Activated CD4-positive, alpha-beta memory T cell treated with anti-CD3 and anti-CD28 coated beads for 36 hours (primary cell): ENCODE data around the gene NTN3. TPM values are rescaled to one million over a fixed set of nuclear protein-coding genes. Genes with fewer than 3 reads are reported as not detected.

Source experiments
- CTCF ChIA-PET: fragments of 350-600 bp; sonication (Branson Sonifier 250); formaldehyde crosslinking; loops from one replicate; lab custom pipeline; 2021; ENCODE audit warnings: antibody characterized with exemption, inconsistent platforms; lab: Charles Lee
- POLR2A ChIA-PET: fragments of 350-600 bp; sonication (Branson Sonifier 250); formaldehyde crosslinking; loops from one replicate; lab custom pipeline; 2021; ENCODE audit warnings: antibody characterized with exemption; lab: Charles Lee
- DNase-seq: peaks from one replicate; pipeline ENCODE4 v3.0.0-alpha.2; 2020
- H3K27ac Mint-ChIP-seq: one replicate; pipeline ENCODE4 v1.8.0; 2021; ENCODE audit warnings: mixed read lengths
- H3K27me3 Mint-ChIP-seq: one replicate; pipeline ENCODE4 v1.8.0; 2021; ENCODE audit warnings: mixed read lengths
- H3K36me3 Mint-ChIP-seq: one replicate; pipeline ENCODE4 v1.8.0; 2021; ENCODE audit warnings: mixed read lengths
- H3K4me1 Mint-ChIP-seq: one replicate; pipeline ENCODE4 v1.8.0; 2021; ENCODE audit warnings: low read depth, mixed read lengths
- H3K4me3 Mint-ChIP-seq: one replicate; pipeline ENCODE4 v1.8.0; 2021; ENCODE audit warnings: mild to moderate bottlenecking, mixed read lengths
- H3K9me3 Mint-ChIP-seq: one replicate; pipeline ENCODE4 v1.8.0; 2021; ENCODE audit warnings: mixed read lengths
- intact Hi-C: fragments of 100-400 bp; cut with micrococcal nuclease; formaldehyde crosslinking; loops from one replicate; pipeline ENCODE4 v1.15.1; 2023
- microRNA-seq: library from miRNA; unstranded; fragments of <30 nt; microRNA quantifications from one replicate; pipeline ENCODE4 v1.2.0, GENCODE V29; 2022; ENCODE audit warnings: borderline number of aligned reads, borderline microRNAs expressed, borderline replicate concordance
- total RNA-seq, 2 experiments: library from RNA; stranded (reverse); gene quantifications; one replicate each; pipeline ENCODE4 v1.2.3, GENCODE V29; 2021

The NTN3 gene
- total RNA-seq, 2 experiments from 2014 or later = not detected

- Mint-ChIP-seq H3K27ac (peak overlapping the region; percentile 86), H3K36me3 (peaks cover 15% of the 10 kb centered on the region), H3K4me3 (peak overlapping the region; percentile 83), H3K27me3 (no peaks in the 10 kb centered on the region), H3K4me1 (peaks cover 40% of the 10 kb centered on the region), H3K9me3 (no peaks in the 10 kb centered on the region)
- ChIA-PET CTCF (interaction anchor here (0.9 to 1.0 kb wide), 2 partner anchors 12 to 91 kb away, joined by 3 to 4 read pairs; partner anchors contain the start of gene CCNF), POLR2A (interaction anchor here (0.5 to 3.6 kb wide), 5 partner anchors 11 to 253 kb away, joined by 3 to 43 read pairs (median 3); partner anchors contain the start of genes CEMP1 and RNPS1)
- peak; percentile 67 for DNase-seq
- intact Hi-C loops = no loop called here
Observed at GRCh38 chr16:2520784-2521531, 49.9 kb downstream of the NTN3 start.

Small RNA genes within 50 kb of the gene (microRNA-seq; reads per million reads assigned to microRNA genes)
- gene MIR6767 (not detected), gene MIR6768 (1.6 reads per million)

Other genes with a start within 250 kb of the NTN3 start
- 10 to 100 TPM; 19.3 to 19.6 TPM for gene E4F1, start 247.7 kb upstream of the NTN3 start, total RNA-seq
- under 1 TPM; 0.63 to 0.67 TPM for gene DNASE1L2, start 234.9 kb upstream of the NTN3 start, total RNA-seq
- gene ECI1, start 219.7 kb upstream of the NTN3 start, total RNA-seq = 10 to 100 TPM; 50.7 to 52.5 TPM
- gene RNPS1, start 203.2 kb upstream of the NTN3 start, total RNA-seq = 100 to 1,000 TPM; 292 to 294 TPM
- gene ABCA3, start 130.6 kb upstream of the NTN3 start, total RNA-seq = 1 to 10 TPM; 6.1 to 6.4 TPM
- 10 to 100 TPM; 53.5 to 54.7 TPM for gene CCNF, start 41.9 kb upstream of the NTN3 start, total RNA-seq
- 10 to 100 TPM; 23.9 to 24.3 TPM for gene TEDC2, start 11.2 kb upstream of the NTN3 start, total RNA-seq
- gene TBC1D24, start 3.8 kb downstream of the NTN3 start, total RNA-seq = 10 to 100 TPM; 12.2 to 12.4 TPM
- 100 to 1,000 TPM; 111 to 115 TPM for gene ATP6V0C, start 42.7 kb downstream of the NTN3 start, total RNA-seq
- gene AMDHD2, start 49.1 kb downstream of the NTN3 start, total RNA-seq = 10 to 100 TPM; 28.3 to 30.5 TPM
- gene CEMP1, start 60.1 kb downstream of the NTN3 start, total RNA-seq = not detected
- 10 to 100 TPM; 42.5 to 42.9 TPM for gene PDPK1, start 66.7 kb downstream of the NTN3 start, total RNA-seq
- 10 to 100 TPM; 61.8 to 62.7 TPM for gene KCTD5, start 211.2 kb downstream of the NTN3 start, total RNA-seq
- 1 to 10 TPM; 1.6 to 2.4 TPM for gene PRSS27, start 248.9 kb downstream of the NTN3 start, total RNA-seq